Tibial artery (tissue), 4 donors: ENCODE measurements around the gene C2orf78.

ENCODE experiments used
- DNase-seq, 2 donors: peaks; one replicate each; pipeline ENCODE4 v3.0.0-alpha.2; 2019
- H3K27ac ChIP-seq, 2 donors: fragments of 200-600 bp; sonication (generic) in 1 of 2; 1 replicate in 1 of 2; 2 replicates in 1 of 2; pipeline ENCODE4 v1.5.1; 2018 to 2019; ENCODE audit warnings: mild to moderate bottlenecking in 1 of 2
- H3K27me3 ChIP-seq, 2 donors: fragments of 200-600 bp; sonication (generic) in 1 of 2; one replicate each; pipeline versions ENCODE4 v1.5.1 to v1.6.0; 2016 to 2019
- H3K36me3 ChIP-seq, 3 donors: fragments of 200-600 bp; sonication (generic) in 2 of 3; one replicate each; pipeline ENCODE4 v1.5.1; 2016 to 2019; ENCODE audit warnings: mild to moderate bottlenecking in 2 of 3
- H3K4me1 ChIP-seq, 4 donors: fragments of 200-600 bp; sonication (generic) in 2 of 4; 1 replicate in 3 of 4; 2 replicates in 1 of 4; pipeline ENCODE4 v1.5.1; 2016 to 2019
- H3K4me3 ChIP-seq, 2 donors: fragments of 200-600 bp; sonication (generic) in 1 of 2; 1 replicate in 1 of 2; 2 replicates in 1 of 2; pipeline ENCODE4 v1.5.1; 2018 to 2019; ENCODE audit warnings: mild to moderate bottlenecking in 2 of 2
- H3K9me3 ChIP-seq, 3 donors: fragments of 200-600 bp; sonication (generic) in 1 of 3; one replicate each; pipeline ENCODE4 v1.5.1; 2016 to 2019
- intact Hi-C: fragments of 100-400 bp; cut with DNase I; formaldehyde crosslinking; loops from one replicate; pipeline ENCODE4 v1.15.0; 2023; ENCODE audit warnings: low total_unique reads
- TF ChIP-seq, protein P1 (sequence below), 2 experiments: fragments of 200-600 bp in 1 of 2; fragments of 450-650 bp in 1 of 2; IDR thresholded peaks; one replicate each; pipeline ENCODE4 v1.5.1; 2017 to 2019; ENCODE audit warnings: antibody characterized with exemption in 2 of 2, mild to moderate bottlenecking in 1 of 2, moderate library complexity in 1 of 2

The C2orf78 gene

DNA sequence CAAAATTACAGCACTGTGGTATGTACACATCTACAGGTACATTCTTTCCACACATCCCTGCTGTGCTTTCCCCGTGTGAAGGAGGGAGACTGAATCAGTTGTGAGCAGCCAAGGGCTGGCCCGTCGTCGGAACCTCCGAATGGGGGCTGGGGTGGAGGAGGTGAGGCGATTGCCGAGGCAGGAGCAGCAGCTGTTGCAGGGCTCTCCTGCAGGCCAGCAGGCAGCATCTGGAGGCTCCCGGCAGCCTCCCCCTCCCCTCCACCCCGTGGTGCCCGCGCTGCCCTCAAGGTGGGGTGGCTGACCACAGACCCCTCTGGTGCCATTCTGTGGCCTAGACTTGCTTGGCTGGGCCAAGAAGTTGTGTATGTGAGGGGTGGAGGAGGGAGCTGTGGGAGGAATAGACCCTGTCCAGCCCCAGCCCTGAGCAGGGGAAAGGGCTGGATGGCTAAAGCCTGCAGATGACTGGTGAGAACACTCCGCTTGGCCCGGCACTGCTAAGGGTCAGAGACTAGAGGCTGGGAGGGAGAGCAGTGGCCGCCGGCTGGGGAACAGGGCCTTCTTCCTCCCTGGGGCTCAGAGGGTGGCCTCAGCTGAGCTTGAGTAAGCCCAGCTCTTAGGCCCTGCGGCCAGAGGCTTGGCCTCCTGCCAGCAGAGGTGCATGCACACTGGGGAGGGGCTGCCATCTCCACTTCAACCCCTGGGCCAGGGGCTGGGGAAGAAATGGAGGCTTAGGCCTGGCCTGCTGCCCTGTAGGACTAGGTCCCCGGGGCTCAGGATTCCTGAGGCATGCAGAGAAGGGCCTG is 52.4 kb downstream of the C2orf78 start:
- Histone ChIP-seq H3K27ac (peak overlapping the region in 1 of 2 donors; percentile 11), H3K27me3 (no peaks in the 10 kb centered on the region), H3K9me3 (no peaks in the 10 kb centered on the region), H3K4me1 (peaks cover 0 to 38% (median 16%) of the 10 kb centered on the region in 4 donors), H3K4me3 (no peak overlapping the region), H3K36me3 (peaks cover 24 to 46% (median 34%) of the 10 kb centered on the region in 3 donors)
- intact Hi-C loops: no loop called here
- DNase-seq: no peak
- TF ChIP-seq, protein P1, sequence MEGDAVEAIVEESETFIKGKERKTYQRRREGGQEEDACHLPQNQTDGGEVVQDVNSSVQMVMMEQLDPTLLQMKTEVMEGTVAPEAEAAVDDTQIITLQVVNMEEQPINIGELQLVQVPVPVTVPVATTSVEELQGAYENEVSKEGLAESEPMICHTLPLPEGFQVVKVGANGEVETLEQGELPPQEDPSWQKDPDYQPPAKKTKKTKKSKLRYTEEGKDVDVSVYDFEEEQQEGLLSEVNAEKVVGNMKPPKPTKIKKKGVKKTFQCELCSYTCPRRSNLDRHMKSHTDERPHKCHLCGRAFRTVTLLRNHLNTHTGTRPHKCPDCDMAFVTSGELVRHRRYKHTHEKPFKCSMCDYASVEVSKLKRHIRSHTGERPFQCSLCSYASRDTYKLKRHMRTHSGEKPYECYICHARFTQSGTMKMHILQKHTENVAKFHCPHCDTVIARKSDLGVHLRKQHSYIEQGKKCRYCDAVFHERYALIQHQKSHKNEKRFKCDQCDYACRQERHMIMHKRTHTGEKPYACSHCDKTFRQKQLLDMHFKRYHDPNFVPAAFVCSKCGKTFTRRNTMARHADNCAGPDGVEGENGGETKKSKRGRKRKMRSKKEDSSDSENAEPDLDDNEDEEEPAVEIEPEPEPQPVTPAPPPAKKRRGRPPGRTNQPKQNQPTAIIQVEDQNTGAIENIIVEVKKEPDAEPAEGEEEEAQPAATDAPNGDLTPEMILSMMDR (IDR thresholded peaks at IDR 0.05): no peak

DNA sequence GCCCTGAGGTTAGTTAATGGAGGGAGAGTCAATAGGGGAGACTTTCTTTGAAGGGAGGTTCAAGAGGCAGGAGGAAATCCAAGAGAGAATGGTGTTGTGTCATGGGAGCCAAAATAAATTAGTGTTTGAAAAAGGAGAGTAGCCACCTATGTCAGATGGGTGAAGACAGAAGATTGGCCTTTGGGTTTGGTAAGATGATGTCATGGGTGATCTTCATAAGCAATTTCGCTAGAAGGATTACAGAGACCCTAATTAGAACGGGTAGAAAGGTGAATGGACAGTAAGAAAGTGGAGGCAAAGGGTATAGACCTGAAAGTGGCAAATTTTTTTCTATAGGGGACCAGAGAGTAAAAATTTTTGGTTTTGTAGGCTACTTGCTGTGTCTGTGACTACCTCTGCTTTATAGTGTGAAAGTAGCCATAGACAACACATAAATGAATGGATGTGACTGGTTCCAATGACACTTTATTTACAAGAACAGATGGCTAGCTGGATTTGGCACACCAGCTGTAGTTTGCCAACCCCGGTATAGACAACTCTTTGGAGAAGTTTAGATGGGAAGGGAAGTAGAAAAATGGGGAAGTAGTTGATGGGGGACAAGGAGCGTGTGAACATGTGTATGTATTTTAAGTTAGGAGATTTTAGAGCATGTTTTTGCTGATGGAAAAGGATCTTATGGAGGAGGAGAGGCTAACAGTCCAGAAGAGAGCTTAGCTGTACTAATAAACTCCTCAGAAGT is 54.0 kb downstream of the C2orf78 start:
- H3K27ac ChIP-seq: peak overlapping the region; percentile 53 to 56
- DNase-seq: no peak
- H3K9me3 ChIP-seq: no peaks in the 10 kb centered on the region
- H3K27me3 ChIP-seq: no peaks in the 10 kb centered on the region
- TF ChIP-seq, protein P1 (IDR thresholded peaks at IDR 0.05): no peak
- H3K4me3 ChIP-seq: no peak overlapping the region
- peaks cover 17 to 32% (median 25%) of the 10 kb centered on the region in 3 donors for H3K36me3 ChIP-seq
- H3K4me1 ChIP-seq: peaks cover 0 to 29% (median 11%) of the 10 kb centered on the region in 4 donors
- intact Hi-C loops: no loop called here

DNA sequence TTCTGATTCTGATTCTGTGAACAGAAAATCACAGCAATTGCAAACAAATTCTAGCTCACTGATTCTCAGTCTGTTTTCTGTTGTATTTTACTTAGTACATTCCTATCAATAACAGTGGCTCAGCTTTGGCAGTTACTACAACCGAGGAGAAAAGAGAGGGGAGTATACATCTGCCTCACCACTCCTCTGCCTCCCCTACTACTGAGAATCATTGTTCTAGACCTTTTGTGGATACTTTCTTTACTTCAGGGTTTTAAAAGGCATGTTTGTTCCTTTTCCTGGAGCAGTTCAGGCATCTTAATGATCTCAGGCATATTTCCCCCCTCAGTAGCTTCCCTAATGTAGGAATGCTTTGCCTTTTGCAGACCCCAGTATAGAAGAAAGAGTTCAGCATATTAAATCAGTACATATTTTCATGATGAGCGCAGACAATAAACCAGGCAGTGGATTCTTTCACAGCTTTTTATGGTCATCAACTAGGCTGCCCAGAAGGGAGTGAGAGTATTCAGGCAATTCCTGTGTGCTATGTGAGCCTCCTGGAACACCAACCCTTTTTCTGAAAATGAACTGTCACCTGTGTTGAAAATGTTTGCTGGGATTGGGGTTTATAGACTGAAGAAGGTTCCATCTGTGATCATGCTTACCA is 55.0 kb downstream of the C2orf78 start:
- TF ChIP-seq, protein P1 (IDR thresholded peaks at IDR 0.05): no peak
- intact Hi-C loops: no loop called here
- Histone ChIP-seq H3K27ac (peak overlapping the region; percentile 53 to 56), H3K4me1 (peaks cover 0 to 23% (median 8%) of the 10 kb centered on the region in 4 donors), H3K4me3 (no peak overlapping the region), H3K36me3 (peaks cover 13 to 32% (median 20%) of the 10 kb centered on the region in 3 donors), H3K27me3 (no peaks in the 10 kb centered on the region), H3K9me3 (no peaks in the 10 kb centered on the region)
- DNase-seq: no peak

DNA sequence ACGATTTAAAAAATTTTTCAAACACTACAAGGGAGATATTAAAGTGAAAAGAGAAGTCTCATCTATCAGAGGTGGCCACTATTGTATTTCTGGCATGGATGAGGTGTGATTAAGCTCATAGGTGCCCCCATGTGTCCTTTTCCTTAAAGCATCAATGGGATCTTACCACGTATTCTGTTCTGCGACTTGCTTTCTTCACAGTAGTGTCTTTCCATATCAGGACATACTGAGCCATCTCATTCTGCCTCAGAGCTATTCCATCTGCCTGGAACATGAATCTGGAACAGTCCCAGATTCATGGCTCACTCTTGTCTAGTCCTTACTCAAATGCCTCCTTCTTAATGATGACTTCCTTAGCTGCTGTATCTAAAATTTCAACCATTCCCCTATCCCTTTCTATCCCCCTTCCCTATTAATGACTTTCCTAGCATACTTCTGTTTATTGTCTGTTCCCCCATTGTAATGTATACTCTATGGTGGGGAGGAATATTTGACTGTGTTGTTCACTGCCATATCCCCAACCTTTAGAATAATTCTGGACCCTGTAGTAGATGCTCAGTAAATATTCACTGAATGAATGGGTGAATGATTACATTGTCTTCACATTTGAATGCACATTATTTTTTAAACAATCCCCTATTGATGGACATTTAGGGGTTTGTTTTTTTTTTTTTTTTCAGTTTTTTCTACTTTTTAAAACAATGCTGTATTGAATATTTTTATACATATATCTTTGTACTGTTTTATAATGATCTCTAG is 55.8 kb downstream of the C2orf78 start:
- no peaks in the 10 kb centered on the region for H3K27me3 ChIP-seq
- DNase-seq: no peak
- TF ChIP-seq, protein P1 (IDR thresholded peaks at IDR 0.05): no peak
- no peaks in the 10 kb centered on the region for H3K9me3 ChIP-seq
- no peak overlapping the region for H3K4me3 ChIP-seq
- H3K27ac ChIP-seq: peak overlapping the region in 1 of 2 donors; percentile 56
- peaks cover 0 to 23% (median 8%) of the 10 kb centered on the region in 4 donors for H3K4me1 ChIP-seq
- intact Hi-C loops: no loop called here
- H3K36me3 ChIP-seq: peaks cover 8 to 37% (median 23%) of the 10 kb centered on the region in 3 donors
